ENCODE data around the gene ZNG1C.
"Not testable (repeated sequence)": the region's sequence is repeated elsewhere in the genome, so short reads cannot be mapped to it uniquely, and the experiment has no call there.

Gene ZNG1C

DNA sequence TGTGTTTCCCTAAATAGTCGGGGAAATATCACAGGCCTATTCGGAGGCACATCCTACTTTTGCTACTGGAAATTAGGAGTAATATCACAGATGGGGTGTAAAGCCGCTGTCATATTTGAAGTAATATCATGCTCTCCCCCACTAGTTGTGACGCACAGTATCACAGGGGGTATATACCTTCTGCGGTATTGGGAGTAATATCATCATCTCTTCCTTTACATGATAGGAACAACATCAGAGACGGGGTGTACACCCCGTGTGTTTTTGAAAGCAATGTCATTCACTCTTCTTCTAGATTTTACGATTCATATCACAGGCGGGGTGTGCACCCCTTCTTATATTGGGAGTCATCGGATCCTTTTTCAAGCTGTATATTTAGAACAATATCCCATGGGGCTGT, 76.4 kb downstream of the ZNG1C start:
- not testable (repeated sequence) for H3K36me3 ChIP-seq (ENCODE audit: insufficient read depth, low read length); H3K9ac ChIP-seq (ENCODE audit: low read depth, low read length); H3K27ac ChIP-seq (ENCODE audit: low read depth, low read length); H3K4me3 ChIP-seq (ENCODE audit: low read length); H3K4me1 ChIP-seq (ENCODE audit: insufficient read depth, low read length); H3K9me3 ChIP-seq (ENCODE audit: insufficient read depth, low read depth, low read length)
- WGBS: 85% methylated on average over 6 of the region's 10 CpGs
- H3K27me3 ChIP-seq (ENCODE audit: insufficient read depth, low read length): peaks cover 12% of the 10 kb centered on the region

GRCh38 chr9:68323749-68324148, 82.0 kb downstream of the ZNG1C start:
- H3K9me3 ChIP-seq (ENCODE audit: insufficient read depth, low read depth, low read length); H3K9ac ChIP-seq (ENCODE audit: low read depth, low read length): not testable (repeated sequence)
- no CpG with 5 or more reads among the region's 24 CpGs for WGBS

DNA sequence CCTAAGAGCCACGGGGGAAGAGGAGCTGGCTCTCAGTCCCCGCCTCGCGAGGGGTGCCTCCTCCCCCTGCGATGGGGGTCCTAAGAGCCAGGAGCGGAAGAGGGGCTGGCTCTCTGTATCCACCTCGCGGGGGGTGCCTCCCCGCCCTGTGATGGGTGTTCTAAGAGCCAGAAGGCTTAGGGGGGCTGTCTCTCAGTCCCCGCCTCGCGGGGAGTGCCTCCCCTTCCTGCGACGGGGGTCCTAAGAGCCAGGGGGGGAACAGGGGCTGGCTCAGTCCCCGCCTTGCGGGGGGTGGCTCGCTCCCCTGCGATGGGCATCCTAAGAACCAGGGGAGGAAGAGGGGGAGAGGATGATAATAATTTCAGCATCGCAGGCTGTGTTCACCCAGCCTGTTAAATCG, 82.7 kb downstream of the ZNG1C start:
- not testable (repeated sequence) for H3K9me3 ChIP-seq (ENCODE audit: insufficient read depth, low read depth, low read length); H3K4me1 ChIP-seq (ENCODE audit: insufficient read depth, low read length); H3K9ac ChIP-seq (ENCODE audit: low read depth, low read length); H3K27ac ChIP-seq (ENCODE audit: low read depth, low read length); H3K4me3 ChIP-seq (ENCODE audit: low read length); H3K36me3 ChIP-seq (ENCODE audit: insufficient read depth, low read length)
- WGBS: 31% methylated on average over 4 of the region's 20 CpGs
- peaks cover 10% of the 10 kb centered on the region for H3K27me3 ChIP-seq (ENCODE audit: insufficient read depth, low read length)

More at GRCh38 chr9:68323749-68324148, 82.0 kb downstream of the ZNG1C start:
- not testable (repeated sequence) for H3K36me3 ChIP-seq (ENCODE audit: insufficient read depth, low read length); H3K4me1 ChIP-seq (ENCODE audit: insufficient read depth, low read length); H3K27ac ChIP-seq (ENCODE audit: low read depth, low read length); H3K4me3 ChIP-seq (ENCODE audit: low read length)
- H3K27me3 ChIP-seq (ENCODE audit: insufficient read depth, low read length): peaks cover 11% of the 10 kb centered on the region

DNA sequence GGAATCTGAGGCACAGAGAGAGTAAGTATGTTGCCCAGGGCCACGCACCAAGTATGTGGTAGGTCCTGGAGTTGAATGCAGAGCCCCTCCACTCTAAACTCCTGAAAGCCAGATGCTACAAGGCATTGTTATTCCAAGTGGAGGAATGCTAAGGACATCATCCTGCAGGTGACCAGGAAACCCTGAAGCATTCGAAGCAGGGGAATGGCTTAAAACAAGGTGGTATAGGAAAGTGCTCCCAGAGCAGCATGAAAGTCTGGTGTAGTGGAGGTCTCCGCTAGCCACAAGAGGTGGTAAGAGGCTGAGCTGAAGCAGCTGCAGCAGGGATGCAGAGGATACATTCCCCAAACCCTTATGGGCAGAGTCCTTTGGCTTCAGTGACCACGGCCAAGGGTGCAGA, 87.3 kb downstream of the ZNG1C start:
- not testable (repeated sequence) for H3K27me3 ChIP-seq (ENCODE audit: insufficient read depth, low read length); H3K9ac ChIP-seq (ENCODE audit: low read depth, low read length); H3K36me3 ChIP-seq (ENCODE audit: insufficient read depth, low read length); H3K27ac ChIP-seq (ENCODE audit: low read depth, low read length); H3K9me3 ChIP-seq (ENCODE audit: insufficient read depth, low read depth, low read length); H3K4me1 ChIP-seq (ENCODE audit: insufficient read depth, low read length); H3K4me3 ChIP-seq (ENCODE audit: low read length)
- 67% methylated on average over 2 of the region's 4 CpGs for WGBS

- H3K36me3 ChIP-seq (ENCODE audit: insufficient read depth, low read length); H3K9ac ChIP-seq (ENCODE audit: low read depth, low read length); H3K27ac ChIP-seq (ENCODE audit: low read depth, low read length); H3K27me3 ChIP-seq (ENCODE audit: insufficient read depth, low read length); H3K4me1 ChIP-seq (ENCODE audit: insufficient read depth, low read length); H3K9me3 ChIP-seq (ENCODE audit: insufficient read depth, low read depth, low read length); H3K4me3 ChIP-seq (ENCODE audit: low read length): not testable (repeated sequence)
- WGBS: 94% methylated on average over 4 of the region's 11 CpGs
Observed at GRCh38 chr9:68330531-68331173, 88.9 kb downstream of the ZNG1C start.

DNA sequence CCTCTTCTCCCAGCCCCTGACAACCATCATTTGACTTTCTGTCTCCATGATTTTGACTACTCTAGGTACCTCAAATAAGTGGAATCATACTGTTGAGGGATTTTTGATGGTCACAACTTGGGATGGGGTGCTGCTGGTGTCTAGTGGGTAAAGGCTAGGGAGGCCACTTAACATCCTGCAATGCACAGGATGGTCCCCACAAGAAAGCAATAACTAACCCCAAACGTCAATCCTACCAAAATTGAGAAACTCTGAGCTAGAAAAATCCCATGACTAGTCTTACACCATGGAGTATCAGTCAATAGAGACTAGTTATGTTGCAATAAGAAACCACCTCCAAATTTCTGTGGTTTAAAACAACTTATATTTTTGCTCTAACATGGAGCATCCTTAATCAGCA, 90.3 kb downstream of the ZNG1C start:
- H3K4me1 ChIP-seq (ENCODE audit: insufficient read depth, low read length); H3K9me3 ChIP-seq (ENCODE audit: insufficient read depth, low read depth, low read length); H3K4me3 ChIP-seq (ENCODE audit: low read length); H3K36me3 ChIP-seq (ENCODE audit: insufficient read depth, low read length); H3K27ac ChIP-seq (ENCODE audit: low read depth, low read length); H3K9ac ChIP-seq (ENCODE audit: low read depth, low read length); H3K27me3 ChIP-seq (ENCODE audit: insufficient read depth, low read length): not testable (repeated sequence)
- WGBS: no CpG with 5 or more reads among the region's 1 CpG

DNA sequence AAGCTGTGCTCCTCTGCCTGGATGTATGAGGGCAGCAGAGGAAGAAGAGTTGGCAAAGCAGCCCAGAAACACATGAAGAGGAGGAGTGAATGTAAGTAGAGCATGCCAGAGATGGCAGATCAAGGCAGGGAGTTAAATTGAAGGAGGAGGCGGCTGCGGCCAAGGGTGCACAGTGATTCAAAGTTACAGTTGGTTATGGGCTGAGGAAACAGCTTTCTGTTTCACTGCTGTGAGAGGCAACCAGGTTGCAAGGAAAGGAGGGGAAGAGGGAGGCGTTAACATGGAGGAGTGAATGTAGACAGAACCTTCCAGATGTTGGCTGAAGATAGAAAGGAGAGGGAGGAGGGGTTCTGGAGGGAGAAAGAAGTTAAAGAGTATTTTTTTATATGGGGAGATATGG, 94.2 kb downstream of the ZNG1C start:
- H3K27ac ChIP-seq (ENCODE audit: low read depth, low read length); H3K9ac ChIP-seq (ENCODE audit: low read depth, low read length); H3K36me3 ChIP-seq (ENCODE audit: insufficient read depth, low read length); H3K9me3 ChIP-seq (ENCODE audit: insufficient read depth, low read depth, low read length); H3K4me1 ChIP-seq (ENCODE audit: insufficient read depth, low read length); H3K4me3 ChIP-seq (ENCODE audit: low read length); H3K27me3 ChIP-seq (ENCODE audit: insufficient read depth, low read length): not testable (repeated sequence)
- no CpG with 5 or more reads among the region's 3 CpGs for WGBS

DNA sequence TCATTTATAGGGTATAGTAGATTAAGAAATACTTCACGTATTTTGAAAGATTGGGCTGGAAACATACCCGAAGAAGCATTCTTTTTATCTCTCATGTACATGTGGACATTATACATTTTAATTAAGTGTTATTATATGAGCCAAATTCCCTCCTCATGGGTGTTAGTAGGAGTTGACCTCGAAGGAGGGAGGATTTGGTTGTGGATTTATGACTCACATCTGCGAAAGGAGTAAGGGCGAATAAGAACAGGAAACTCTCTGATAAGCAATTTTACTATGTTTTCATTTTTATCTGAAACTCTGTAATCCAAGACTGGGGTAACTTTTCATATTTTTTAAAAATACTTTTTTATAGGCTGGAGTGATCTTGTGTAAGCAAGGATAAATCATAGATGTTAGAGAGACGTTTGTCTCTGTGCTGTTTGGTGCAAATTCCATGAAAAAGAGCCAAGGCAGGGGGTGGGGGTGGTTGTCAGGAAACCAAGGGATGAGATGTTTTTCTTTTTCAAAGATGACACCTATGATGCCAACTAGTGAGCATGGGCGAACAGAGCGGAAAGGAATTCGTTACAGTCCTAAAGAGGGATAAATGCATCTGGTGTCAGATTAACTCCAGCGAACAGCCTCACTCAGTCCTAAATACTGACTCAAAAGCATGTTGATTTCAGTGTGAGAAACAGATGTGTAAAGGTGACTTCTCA, 95.0 kb downstream of the ZNG1C start:
- not testable (repeated sequence) for H3K4me3 ChIP-seq (ENCODE audit: low read length); H3K9me3 ChIP-seq (ENCODE audit: insufficient read depth, low read depth, low read length); H3K27ac ChIP-seq (ENCODE audit: low read depth, low read length); H3K36me3 ChIP-seq (ENCODE audit: insufficient read depth, low read length); H3K4me1 ChIP-seq (ENCODE audit: insufficient read depth, low read length); H3K9ac ChIP-seq (ENCODE audit: low read depth, low read length); H3K27me3 ChIP-seq (ENCODE audit: insufficient read depth, low read length)
- no CpG with 5 or more reads among the region's 10 CpGs for WGBS

GRCh38 chr9:68338000-68338399, 96.2 kb downstream of the ZNG1C start:
- not testable (repeated sequence) for H3K36me3 ChIP-seq (ENCODE audit: insufficient read depth, low read length); H3K27me3 ChIP-seq (ENCODE audit: insufficient read depth, low read length); H3K9me3 ChIP-seq (ENCODE audit: insufficient read depth, low read depth, low read length); H3K4me1 ChIP-seq (ENCODE audit: insufficient read depth, low read length); H3K4me3 ChIP-seq (ENCODE audit: low read length); H3K27ac ChIP-seq (ENCODE audit: low read depth, low read length); H3K9ac ChIP-seq (ENCODE audit: low read depth, low read length)
- 90% methylated on average over 6 of the region's 7 CpGs for WGBS

DNA sequence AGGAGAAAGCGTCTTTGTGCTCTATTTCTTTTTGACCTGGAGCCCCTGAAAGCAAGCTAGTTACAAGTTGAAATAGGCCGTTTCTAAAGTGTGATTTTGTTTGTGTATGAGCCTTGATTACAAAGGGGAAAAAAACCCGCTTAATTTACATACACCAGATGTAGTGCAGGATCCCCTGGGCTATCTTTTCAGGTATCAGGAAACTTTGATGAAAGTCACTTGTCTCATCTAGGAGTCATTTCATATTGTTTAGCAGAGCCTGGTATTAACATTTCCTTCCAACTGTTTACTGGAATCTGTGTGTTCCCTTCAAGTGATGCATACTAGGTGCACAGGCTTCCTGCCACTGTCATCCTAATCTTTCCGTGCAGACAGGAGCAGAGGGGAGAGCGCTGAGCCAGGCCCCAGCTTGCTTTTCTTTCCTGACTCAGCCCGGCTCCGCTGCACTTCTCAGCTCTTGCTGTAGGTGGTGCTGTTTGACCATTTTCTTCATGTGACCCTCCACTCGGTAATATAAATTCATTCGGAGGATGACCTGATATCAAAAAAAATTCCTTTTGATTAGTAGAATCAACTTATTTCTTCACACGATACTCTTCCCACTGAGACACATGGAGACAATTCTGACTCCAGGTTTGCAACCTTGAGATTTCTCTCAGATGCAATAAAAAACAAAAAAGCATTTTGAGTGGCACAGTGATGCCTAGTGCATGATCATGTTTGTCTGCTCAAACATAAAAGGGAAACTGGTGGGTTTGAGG, 100.7 kb downstream of the ZNG1C start:
- H3K4me3 ChIP-seq (ENCODE audit: low read length): not testable (repeated sequence)

GRCh38 chr9:68343242-68343641, 101.5 kb downstream of the ZNG1C start:
- WGBS: 89% methylated on average over 2 of the region's 4 CpGs
- not testable (repeated sequence) for H3K27ac ChIP-seq (ENCODE audit: low read depth, low read length)

More for the DNA sequence above, 100.7 kb downstream of the ZNG1C start:
- not testable (repeated sequence) for H3K9me3 ChIP-seq (ENCODE audit: insufficient read depth, low read depth, low read length); H3K4me1 ChIP-seq (ENCODE audit: insufficient read depth, low read length); H3K27ac ChIP-seq (ENCODE audit: low read depth, low read length); H3K9ac ChIP-seq (ENCODE audit: low read depth, low read length); H3K36me3 ChIP-seq (ENCODE audit: insufficient read depth, low read length)
- H3K27me3 ChIP-seq (ENCODE audit: insufficient read depth, low read length): peaks cover 20% of the 10 kb centered on the region
- WGBS: no CpG with 5 or more reads among the region's 10 CpGs

More at GRCh38 chr9:68343242-68343641, 101.5 kb downstream of the ZNG1C start:
- not testable (repeated sequence) for H3K4me1 ChIP-seq (ENCODE audit: insufficient read depth, low read length); H3K4me3 ChIP-seq (ENCODE audit: low read length); H3K9ac ChIP-seq (ENCODE audit: low read depth, low read length); H3K36me3 ChIP-seq (ENCODE audit: insufficient read depth, low read length); H3K9me3 ChIP-seq (ENCODE audit: insufficient read depth, low read depth, low read length)
- H3K27me3 ChIP-seq (ENCODE audit: insufficient read depth, low read length): peaks cover 24% of the 10 kb centered on the region
